ENCODE measurements around the gene DTNA.
"Not testable (repeated sequence)": the region's sequence is repeated elsewhere in the genome, so short reads cannot be mapped to it uniquely, and the experiment has no call there.

DTNA gene

DNA sequence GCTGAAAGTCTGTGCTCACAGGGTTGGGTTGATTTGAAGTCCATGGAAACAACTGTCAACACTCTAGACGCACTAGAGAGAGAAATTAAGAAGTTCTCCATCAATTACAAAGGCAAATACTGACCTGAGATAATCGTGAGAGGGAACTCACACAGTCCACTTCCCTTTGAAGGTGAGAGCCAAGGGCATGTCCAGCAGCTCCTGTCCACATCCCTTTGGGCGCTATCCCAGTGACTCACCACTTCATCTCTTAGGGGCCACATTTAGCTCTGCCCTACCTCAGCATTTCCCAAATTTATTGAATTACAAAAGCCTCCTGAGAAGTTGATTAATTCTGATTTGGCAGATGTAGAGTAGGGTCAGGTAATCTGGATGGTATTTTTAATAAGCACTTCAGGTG, 182.3 kb downstream of the DTNA start:
- DNase-seq (ENCODE audit: low read depth, low spot score) = no peak

DNA sequence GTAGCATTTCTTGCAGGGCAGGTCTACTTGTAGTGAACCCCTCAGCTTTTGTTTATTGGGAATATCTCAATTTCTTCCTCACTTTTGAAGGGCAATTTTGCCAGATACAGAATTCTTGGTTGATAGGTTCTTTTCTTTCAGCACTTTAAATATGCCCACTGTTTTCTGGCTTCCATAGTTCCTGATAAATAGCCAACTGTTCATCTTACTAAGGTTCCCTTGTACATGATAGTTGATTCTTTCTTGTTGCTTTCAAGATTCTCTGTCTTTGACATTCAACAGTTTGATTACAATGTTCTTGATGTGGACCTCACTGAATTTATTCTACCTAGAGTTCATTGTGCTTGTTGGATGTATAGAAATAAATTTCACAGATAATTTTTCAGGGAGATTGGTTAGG, 183.1 kb downstream of the DTNA start:
- DNase-seq (ENCODE audit: low read depth, low spot score) = no peak

DNA sequence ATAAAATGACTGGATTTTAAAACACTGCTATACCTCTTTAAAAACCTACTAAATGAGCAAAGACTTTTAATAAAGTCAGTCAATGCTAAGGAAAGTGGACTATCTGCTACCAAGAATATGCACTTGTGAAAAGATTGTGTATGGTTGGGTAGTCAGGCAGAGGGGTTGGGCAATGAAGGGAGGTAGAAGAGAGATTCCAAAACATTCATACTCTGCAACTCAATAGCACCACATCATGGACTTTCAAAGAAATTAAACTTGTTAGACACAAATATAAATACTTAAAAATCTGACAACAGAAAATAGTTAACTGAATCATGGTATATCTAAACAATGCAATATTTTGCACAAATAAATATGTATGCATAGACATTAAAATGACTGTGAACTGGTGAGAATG, 191.2 kb downstream of the DTNA start:
- peak; percentile 17 for DNase-seq (ENCODE audit: low read depth, low spot score)

DNA sequence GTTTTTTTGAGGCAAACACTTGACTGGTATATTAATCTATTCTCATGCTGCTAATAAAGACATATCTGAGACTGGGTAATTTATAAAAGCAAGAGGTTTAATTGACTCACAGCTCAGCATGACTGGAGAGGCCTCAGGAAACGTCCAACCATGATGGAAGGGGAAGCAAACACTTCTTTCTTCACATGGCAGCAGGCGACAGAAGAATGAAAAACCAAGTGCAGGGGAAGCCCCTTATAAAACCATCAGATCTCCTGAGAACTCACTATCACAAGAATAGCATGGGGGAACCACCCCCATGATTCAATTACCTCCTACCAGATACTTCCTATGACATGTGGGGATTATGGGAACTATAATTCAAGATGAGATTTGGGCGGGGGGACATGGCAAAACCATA, 194.9 kb downstream of the DTNA start:
- DNase-seq (ENCODE audit: low read depth, low spot score) = no peak

DNA sequence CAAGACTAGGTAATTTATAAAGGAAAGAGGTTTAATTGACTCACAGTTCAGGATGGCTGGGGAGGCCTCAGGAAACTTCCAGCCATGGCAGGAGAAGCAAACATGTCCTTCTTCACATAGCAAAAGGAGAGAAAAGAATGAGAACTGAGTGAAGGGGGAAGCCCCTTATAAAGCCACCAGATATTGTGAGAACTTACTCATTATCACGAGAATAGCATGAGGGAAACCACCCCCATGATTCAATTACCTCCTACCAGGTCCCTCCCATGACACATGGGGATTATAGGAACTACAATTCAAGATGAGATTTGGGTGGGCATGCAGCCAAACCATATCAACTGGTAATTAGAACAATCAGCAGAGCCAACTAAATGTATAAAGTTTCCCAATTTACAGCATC, 196.9 kb downstream of the DTNA start:
- DNase-seq (ENCODE audit: low read depth, low spot score) = not testable (repeated sequence)

DNA sequence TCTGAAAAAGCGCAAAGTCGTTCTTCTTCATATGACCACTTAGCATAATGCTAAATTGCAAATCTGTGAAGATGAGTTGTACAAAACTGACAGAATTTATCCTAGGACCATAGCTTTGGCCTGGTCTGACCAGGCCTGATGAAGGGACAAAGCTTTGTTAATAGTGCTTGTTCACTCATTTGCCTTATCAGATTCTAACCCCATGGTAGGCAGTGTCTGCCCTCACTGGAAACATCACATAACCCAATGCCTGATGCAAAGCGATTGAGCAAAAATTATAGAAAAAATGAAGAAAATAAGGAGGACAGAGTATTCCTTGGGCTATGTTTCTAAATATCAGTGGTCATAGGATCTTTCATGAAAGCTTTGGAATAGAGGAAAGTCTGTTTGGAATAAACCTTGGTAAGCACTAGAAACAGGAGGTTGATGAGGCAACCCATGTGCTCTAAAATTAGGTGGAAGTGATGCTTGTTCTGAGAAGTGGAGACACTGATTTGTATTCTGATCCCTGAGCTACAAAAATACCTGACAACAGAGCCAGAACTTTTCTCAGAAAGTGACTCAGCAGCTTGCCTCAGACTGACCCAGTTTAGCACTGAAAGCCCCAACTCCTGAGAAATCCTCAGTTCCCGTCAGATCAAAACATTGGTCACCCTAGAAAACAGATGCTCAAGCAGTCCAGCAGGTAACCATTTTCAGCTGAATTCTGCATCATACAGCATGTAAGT, 199.7 kb downstream of the DTNA start:
- peak; percentile 61 for DNase-seq (ENCODE audit: low read depth, low spot score)

DNA sequence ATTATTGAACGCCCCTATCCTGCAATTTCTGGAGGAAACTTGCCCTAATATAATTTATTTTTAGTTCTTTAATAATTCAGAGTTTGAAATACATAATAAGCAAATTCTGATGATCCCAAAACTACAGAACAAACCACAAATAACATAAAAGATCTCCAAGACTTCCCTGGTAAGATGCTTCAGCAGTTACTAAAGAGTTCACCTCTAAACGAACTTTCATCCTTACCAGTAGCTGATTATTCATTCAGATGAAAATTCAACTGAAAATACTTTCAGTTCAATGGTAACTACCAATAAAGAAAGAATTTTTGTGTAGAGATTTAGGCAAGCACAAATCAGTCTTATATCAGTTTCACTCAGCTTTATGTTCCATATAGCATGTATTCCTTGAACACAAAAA, 201.0 kb downstream of the DTNA start:
- no peak for DNase-seq (ENCODE audit: low read depth, low spot score)

DNA sequence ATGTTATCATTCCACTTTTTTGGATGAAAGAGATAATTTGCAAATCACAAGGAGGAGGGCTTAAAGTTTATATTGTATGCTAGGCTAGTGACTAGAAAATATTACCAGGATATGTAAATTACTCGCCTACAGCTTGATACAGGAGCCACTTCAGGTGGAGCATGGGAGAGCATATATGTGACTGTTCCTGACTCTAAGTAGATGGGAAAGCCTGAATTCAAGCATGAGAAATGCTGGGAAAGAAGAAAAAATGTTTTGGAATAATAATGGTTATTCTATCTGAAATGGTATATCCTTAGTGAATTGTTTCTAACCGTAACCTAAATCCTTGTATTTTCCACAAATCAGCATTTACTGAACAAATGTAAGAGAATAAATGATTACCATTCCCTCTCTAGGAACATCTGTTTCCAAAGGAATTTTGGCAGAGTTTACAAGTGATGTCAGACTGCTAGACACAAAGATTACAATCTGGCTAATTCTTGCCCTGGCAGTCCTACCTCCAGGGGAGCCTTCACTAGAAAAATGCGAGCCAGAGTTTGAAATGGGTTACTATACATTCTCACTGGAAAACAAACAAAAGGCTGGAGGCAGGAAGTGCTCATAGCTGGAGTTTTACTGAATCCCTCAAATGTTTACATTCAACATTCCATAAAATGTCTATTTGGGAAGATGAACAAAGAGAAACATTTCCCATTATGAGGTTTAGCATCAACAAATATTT, 201.7 kb downstream of the DTNA start:
- DNase-seq (ENCODE audit: low read depth, low spot score) = peak; percentile 83

DNA sequence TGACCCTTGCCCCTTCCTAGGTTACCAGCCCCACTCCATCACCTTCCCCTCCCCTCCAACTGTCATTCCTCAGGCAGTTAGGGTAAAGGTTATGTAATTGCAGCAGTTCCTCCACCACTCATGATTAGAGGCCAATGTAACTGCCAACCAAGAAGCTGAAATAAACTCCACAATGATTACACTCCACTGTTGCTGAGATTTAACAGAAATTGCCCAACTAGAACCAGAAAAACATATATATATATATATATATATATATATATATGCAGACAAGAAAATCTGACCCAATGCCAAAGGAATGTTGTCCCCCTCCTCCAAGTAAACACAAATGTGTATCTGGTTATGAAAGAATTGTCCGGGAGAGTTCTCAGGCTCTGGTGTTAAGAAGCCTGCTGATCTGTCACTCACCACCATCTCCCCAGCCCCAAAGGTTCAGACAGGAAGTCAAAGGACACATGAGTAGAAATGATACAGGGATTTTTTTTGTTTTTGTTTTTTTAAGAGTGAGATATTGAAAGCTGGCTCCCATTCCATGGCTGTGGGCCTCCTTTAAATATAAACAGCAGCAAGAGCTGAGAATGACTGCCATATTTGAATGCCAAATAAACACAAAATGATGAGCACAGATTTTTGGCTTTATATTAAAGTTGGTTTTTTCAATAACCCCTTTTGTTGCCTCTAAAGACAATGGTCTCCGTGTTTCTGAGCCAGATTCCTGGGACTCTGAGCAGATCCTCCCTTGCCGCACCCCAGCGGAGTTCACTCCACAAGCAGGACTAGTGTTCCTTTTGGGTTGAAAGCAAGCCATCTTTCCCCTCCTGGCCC, 204.0 kb downstream of the DTNA start:
- DNase-seq (ENCODE audit: low read depth, low spot score) = peak; percentile 15

DNA sequence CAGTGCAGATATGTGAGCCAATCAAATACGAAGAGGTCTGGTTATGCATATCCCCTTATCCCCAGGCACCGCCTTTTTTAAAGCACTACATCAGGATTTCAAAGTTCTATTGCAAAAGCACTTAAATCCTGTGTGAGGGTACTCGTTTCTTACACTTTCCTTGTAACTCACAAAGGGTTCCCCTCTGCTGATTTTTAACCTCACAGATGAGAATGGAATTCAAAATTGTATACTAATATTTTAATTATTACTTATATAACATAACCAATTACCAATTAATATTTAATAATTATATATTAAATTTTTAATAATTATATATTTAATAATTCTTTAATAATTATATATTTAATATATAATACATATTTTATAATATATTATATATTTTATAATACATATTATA, 204.9 kb downstream of the DTNA start:
- DNase-seq (ENCODE audit: low read depth, low spot score) = no peak

DNA sequence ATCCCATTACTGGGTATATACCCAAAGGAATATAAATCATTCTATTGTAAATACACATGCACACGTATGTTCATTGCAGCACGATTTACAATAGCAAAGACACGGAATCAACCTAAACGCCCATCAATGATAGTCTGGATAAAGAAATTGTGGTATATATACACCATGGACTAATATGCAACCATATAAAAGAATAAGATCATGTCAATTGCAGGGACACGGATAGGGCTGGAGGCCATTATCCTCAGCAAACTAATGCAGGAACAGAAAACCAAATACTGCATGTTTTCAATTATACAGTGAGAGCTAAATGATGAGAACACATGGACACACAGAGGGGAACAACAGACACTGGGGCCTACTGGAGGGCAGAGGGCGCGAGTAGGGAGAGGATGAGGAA, 206.4 kb downstream of the DTNA start:
- not testable (repeated sequence) for DNase-seq (ENCODE audit: low read depth, low spot score)

DNA sequence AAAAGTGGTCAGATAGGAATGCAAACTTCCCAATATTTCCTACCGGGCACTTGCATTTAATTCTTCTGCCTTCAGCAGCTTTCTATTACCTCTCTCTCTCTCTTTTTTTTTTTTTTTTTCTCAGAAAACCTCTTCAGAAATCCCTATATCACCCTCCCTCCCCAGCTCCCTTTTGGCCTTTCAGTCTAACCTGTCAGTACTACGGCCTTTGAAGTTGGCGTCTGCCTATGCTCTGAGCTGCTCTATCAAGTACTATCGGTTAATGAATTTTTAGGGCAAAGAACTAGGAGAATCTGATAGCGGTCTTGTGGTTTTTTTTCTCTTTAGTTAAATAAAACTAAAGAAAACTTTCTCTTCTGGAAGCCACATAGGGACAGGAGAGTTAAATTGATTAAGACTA, 208.8 kb downstream of the DTNA start:
- no peak for DNase-seq (ENCODE audit: low read depth, low spot score)

DNA sequence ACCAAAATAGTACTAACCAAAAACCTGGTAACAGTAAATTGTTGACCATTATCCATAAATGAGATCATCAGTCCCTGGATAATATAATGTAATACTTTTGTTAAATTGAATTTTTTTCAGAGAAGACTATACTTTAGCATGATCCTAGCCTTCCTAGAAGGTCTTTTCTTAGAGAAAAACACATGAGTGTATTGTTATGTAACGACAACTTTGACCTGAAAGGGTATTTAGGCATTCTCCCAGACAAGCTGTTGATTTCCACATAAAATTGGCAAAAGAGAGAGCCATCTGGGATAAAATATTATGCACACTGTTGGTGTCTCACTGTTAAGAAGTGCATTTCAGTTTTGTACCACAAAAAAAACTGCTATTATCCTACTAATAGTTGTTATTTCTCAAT, 211.1 kb downstream of the DTNA start:
- DNase-seq (ENCODE audit: low read depth, low spot score) = no peak

DNA sequence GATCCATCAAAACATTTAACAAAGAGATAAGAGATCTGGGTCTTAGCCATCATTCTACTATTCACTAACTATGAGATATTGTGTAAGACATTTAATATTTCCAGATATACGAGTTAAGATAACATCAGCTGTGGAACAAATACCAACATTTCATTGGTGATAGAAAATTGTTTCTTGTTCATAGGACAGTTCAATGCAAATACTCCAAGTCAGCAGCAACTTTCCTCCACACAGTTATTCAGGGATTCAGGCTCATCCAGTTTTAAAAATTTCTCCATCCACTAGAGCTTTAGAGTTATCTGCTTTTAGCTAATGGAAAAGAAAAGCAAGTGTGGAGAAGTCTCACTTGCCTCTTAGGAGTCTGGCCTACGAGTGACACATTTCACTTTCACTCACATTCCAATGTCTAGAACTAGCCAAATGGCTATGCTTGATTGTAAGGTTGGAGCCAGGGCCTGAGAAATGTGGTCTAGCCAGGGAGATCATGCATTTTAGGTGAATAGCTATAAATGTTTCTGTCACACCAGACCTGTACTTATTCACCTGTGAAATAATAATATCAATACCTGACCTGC, 211.8 kb downstream of the DTNA start:
- DNase-seq (ENCODE audit: low read depth, low spot score) = peak; percentile 36

DNA sequence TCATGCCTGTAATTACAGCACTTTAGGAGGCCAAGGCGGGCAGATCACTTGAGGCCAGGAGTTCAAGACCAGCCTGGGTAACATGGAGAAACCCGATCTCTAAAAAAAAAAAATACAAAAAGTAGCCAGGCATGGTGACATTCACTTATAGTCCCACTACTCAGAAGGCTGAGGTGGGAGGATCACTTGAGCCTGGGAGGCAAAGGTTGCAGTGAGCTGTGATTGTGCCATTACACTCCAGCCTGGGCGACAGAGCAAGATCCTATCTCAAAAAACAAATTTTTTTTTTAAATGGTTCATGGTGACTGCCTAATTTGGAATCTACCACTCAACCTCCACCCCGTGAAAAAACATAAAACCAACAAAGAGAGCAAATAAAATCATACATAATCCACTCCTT, 212.5 kb downstream of the DTNA start:
- not testable (repeated sequence) for DNase-seq (ENCODE audit: low read depth, low spot score)

DNA sequence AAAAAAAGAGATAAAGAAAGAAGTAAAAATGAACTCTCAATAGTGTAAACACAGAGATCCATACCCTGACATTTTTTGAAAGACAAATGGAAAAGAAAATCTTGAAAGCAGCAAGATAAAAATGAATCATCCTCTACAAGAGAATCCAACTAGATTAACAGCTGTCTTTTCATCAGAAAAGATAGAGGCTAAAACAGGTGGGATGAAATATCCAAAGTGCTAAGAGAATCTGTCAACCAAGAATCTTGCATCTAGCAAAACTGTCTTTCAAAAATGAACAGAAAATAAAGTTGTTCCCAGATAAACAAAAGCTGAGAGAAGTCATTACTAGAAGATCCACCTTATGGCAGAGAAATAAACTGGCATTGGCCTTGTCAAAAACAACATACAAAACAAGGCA, 213.8 kb downstream of the DTNA start:
- DNase-seq (ENCODE audit: low read depth, low spot score) = no peak

DNA sequence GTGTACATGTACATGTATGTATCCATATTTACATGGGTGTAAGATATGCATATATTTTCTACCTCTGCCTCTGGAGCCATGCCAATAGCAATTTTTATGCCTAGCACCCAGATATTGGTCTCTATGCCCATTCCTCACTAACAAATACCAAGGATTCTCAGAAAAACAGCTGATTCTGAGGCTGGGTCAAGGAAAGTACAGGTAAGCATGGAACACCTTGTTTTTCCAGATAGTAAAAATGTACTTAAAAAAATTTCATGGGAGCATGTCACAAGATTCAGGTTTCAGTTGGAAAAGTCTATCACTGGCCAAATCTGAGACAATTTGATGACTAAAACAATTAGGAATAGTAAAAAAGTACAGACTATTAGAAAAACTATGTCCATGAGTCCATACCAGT, 216.6 kb downstream of the DTNA start:
- DNase-seq (ENCODE audit: low read depth, low spot score) = no peak

DNA sequence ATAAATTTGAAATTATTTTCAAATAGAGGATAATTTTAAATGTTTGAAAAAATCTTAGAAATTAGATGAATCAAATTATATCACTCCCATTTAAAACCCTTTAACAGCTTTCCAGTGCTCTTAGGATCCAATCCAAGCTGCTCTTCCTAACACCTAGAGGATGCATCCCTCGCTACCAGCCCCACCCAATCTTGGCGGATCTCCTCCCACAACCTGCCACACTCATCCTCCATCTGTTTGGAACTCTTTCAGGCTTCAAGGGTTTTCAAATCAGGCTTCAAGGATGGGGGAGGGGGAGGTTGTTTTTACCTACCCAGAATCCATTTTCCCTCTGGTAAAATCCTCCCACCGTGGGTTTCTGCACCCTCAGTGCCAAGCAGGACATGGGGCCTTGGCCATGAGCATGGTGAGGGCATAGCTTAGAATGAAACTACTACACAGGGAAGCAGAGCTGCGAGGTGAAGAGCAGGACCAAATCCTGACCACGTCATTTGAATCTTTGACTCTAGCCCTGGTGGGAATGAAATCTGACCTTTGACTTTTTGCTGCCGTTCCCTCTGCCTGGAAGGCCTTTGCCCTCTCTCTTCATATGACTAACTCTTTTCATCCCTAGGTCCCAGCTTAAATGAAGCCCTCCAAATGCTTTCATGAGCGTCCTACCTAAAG, 218.1 kb downstream of the DTNA start:
- DNase-seq (ENCODE audit: low read depth, low spot score) = no peak

DNA sequence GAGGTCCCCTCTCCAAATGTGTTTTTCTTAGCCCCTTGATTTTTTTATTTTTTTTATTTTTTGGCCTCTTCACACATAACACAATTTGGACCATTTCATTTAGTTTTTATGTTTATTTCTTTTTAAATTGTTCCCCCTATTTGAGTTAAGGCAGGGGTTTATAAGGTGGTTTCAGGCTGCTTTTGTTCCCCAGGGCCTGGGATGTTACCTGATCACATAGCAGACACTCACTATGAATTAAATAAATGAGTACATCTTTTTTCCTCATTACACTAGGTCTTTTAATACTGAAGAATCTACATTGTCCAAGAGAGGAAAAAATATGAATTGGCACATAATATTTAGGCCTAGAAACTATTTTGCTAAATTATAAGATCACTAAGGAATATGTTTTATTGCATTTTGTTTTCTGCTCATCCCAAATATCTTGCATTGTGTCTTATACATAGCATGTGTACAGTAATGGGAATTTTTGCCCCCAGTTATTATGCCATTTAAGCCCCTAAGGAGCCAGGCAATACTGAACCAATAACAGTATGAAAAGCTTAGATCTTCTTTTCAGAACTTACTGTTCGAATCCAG, 218.7 kb downstream of the DTNA start:
- no peak for DNase-seq (ENCODE audit: low read depth, low spot score)

DNA sequence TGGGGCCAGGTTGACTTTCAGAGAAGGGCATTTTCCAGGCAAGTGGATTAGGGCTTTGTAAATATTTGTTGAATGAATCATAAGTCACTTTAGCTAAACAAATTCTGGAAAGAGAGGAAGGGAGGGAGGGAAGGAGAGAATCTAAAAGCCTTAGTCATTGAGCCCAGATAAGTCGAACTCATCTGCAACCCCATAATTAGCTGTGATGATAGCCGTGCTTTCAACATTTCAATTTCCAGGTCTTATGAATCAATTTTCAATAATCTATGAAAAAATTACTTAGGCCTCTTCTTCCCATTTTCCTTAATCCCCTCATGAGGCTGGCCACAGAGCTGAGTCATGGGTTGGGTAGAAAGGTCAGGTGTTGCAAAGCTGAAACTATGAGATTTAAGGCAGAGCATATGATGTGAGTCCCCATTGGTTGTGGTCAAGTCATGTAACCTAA, 219.3 kb downstream of the DTNA start:
- peak; percentile 72 for DNase-seq (ENCODE audit: low read depth, low spot score)

DNA sequence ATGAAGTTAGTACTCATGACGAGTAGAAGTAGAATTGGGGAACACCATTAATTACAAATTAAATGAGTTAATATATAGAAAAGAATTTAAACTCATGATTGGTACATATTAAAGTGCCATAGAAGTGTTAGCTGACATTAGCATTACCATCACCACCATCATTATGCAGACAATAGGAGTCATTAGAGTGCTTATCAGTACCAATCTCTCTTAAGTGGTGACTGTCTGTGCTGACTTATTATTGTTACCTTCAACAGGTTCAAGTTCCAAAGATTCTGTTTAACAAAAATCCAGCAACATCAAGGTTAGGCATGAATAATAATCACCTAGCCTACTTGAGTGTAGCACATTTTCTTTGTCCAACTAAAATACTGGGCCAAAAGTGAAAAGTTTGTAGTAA, 222.3 kb downstream of the DTNA start:
- no peak for DNase-seq (ENCODE audit: low read depth, low spot score)

All from astrocyte of the hippocampus (primary cell).